ENCODE results near the gene DCAF12L1.

DCAF12L1 gene

GRCh38 chrX:126552313-126553022 lies at the start of gene DCAF12L1:
TSS of gene DCAF12L1 (minus strand) at chrX:126552814. CDS start at chrX:126552608, 206 bp downstream.
- no peak for DNase-seq

DNA sequence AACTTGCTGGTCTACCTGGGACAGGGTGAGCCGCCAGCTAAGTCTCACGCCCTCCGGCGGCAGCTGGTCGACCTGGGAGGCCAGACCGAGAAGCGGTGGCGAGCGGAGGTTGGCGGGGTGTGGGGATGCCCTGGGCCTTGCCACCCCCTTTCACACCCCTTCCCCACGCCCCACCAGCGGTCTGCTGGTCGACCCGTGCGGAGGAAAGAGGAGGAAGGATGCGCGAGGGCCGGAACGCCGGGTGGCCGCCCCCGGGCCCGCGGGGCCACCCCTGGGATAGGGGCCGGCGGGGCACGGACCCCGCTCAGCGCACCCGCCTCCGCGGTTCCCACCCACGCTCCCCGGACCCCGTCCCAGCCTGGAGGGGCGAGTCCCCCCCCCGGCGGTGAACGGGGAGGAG lies 28.3 kb upstream of the DCAF12L1 start:
- DNase-seq: no peak

DNA sequence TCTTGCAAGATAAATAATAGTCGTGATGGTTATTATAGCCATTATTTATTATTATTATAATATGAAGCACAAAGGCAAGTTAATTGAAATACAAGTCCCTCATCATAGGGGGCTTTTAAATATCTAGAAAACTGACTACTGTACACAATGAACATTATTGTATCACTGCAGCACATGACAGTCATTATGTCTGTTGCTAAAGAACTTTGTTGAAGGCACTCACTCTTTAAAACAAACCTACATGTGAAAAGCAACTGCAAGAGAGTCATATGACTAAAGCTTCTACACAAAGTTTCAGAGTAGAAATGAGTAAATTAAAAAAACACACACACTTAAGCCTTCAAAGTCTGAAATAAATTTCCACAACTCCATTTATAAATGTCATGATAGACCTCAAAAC lies 23.3 kb upstream of the DCAF12L1 start:
- no peak for DNase-seq

- no peak for DNase-seq
Observed at GRCh38 chrX:126557151-126557550, 4.5 kb upstream of the DCAF12L1 start.

GRCh38 chrX:126551725-126552312 lies 795 bp downstream of the DCAF12L1 start:
- DNase-seq: no peak

- no peak for DNase-seq
Observed at GRCh38 chrX:126551306-126551705, 1.3 kb downstream of the DCAF12L1 start.

- no peak for DNase-seq
Observed at GRCh38 chrX:126550816-126551215, 1.8 kb downstream of the DCAF12L1 start.

GRCh38 chrX:126509923-126510322 lies 42.7 kb downstream of the DCAF12L1 start:
- no peak for DNase-seq

All from NCI-H1417 (cell line).